Measurements from ENCODE around the gene VASN. TPM values are rescaled to one million over a fixed set of nuclear protein-coding genes. Genes with fewer than 3 reads are reported as not detected.

The VASN gene
- total and polyA plus RNA-seq, 8 donors = 11.3 to 28.3 (median 16.7) TPM

DNA sequence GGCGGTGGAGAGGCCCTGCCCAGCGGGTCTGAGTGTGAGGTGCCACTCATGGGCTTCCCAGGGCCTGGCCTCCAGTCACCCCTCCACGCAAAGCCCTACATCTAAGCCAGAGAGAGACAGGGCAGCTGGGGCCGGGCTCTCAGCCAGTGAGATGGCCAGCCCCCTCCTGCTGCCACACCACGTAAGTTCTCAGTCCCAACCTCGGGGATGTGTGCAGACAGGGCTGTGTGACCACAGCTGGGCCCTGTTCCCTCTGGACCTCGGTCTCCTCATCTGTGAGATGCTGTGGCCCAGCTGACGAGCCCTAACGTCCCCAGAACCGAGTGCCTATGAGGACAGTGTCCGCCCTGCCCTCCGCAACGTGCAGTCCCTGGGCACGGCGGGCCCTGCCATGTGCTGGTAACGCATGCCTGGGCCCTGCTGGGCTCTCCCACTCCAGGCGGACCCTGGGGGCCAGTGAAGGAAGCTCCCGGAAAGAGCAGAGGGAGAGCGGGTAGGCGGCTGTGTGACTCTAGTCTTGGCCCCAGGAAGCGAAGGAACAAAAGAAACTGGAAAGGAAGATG lies 11.2 kb downstream of the VASN start:
- Histone ChIP-seq H3K27ac (no peak overlapping the region), H3K27me3 (no peaks in the 10 kb centered on the region), H3K4me3 (no peak overlapping the region), H3K9me3 (no peaks in the 10 kb centered on the region), H3K4me1 (peaks cover 0 to 17% of the 10 kb centered on the region in 2 donors), H3K36me3 (peaks cover 0 to 95% of the 10 kb centered on the region in 2 donors)
- TF ChIP-seq, protein P1, sequence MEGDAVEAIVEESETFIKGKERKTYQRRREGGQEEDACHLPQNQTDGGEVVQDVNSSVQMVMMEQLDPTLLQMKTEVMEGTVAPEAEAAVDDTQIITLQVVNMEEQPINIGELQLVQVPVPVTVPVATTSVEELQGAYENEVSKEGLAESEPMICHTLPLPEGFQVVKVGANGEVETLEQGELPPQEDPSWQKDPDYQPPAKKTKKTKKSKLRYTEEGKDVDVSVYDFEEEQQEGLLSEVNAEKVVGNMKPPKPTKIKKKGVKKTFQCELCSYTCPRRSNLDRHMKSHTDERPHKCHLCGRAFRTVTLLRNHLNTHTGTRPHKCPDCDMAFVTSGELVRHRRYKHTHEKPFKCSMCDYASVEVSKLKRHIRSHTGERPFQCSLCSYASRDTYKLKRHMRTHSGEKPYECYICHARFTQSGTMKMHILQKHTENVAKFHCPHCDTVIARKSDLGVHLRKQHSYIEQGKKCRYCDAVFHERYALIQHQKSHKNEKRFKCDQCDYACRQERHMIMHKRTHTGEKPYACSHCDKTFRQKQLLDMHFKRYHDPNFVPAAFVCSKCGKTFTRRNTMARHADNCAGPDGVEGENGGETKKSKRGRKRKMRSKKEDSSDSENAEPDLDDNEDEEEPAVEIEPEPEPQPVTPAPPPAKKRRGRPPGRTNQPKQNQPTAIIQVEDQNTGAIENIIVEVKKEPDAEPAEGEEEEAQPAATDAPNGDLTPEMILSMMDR (IDR thresholded peaks at IDR 0.05) = no peak
- no peak for ATAC-seq
- intact Hi-C loops (cut with DNase I) = no loop called here
- no peak for DNase-seq

GRCh38 chr16:4383591-4384444 lies 12.2 kb downstream of the VASN start:
- H3K4me3 ChIP-seq = no peak overlapping the region
- H3K36me3 ChIP-seq = peaks cover 0 to 95% of the 10 kb centered on the region in 2 donors
- intact Hi-C loops (cut with DNase I) = no loop called here
- no peak overlapping the region for H3K27ac ChIP-seq
- TF ChIP-seq, protein P1 (IDR thresholded peaks at IDR 0.05) = no peak
- peaks cover 0 to 9% of the 10 kb centered on the region in 2 donors for H3K4me1 ChIP-seq
- H3K27me3 ChIP-seq = no peaks in the 10 kb centered on the region
- ATAC-seq = no peak
- no peaks in the 10 kb centered on the region for H3K9me3 ChIP-seq
- DNase-seq = no peak

DNA sequence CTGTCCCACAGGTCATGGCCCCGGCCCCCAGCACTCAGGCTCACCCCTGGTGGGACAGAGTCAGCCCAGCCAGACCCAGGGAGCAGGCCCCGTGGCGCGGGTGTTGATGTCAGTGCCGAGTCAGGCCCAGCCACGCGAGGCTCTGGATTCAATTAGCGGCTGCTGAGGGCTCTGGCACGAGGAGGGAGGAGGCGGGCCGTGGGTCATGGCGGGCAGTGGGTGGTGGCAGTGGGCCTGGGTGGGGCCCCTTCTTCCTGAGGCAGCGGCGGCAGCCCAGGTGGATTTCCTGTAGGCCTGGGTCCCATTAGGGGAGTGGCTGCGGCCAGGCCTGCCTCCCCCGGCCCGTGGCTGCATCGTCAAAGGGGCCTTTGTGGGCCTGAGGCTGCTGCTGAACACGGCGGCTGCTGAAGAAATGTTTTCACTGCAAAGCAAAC lies 12.9 kb downstream of the VASN start:
- Histone ChIP-seq H3K9me3 (no peaks in the 10 kb centered on the region), H3K27me3 (no peaks in the 10 kb centered on the region), H3K4me1 (peaks cover 0 to 9% of the 10 kb centered on the region in 2 donors), H3K36me3 (peaks cover 0 to 96% of the 10 kb centered on the region in 2 donors), H3K4me3 (no peak overlapping the region), H3K27ac (peak overlapping the region in 1 of 2 donors; percentile 5)
- DNase-seq (no peak), ATAC-seq (no peak)
- intact Hi-C loops (cut with DNase I) = no loop called here
- TF ChIP-seq, protein P1 (IDR thresholded peaks at IDR 0.05) = no peak

- no peaks in the 10 kb centered on the region for H3K27me3 ChIP-seq
- H3K4me3 ChIP-seq = no peak overlapping the region
- H3K36me3 ChIP-seq = peaks cover 0 to 100% of the 10 kb centered on the region in 2 donors
- H3K27ac ChIP-seq = peak overlapping the region in 1 of 2 donors; percentile 10
- TF ChIP-seq, protein P1 (IDR thresholded peaks at IDR 0.05) = no peak
- no peaks in the 10 kb centered on the region for H3K9me3 ChIP-seq
- DNase-seq (no peak), ATAC-seq (no peak)
- intact Hi-C loops (cut with DNase I) = no loop called here
- peaks cover 0 to 12% of the 10 kb centered on the region in 2 donors for H3K4me1 ChIP-seq
Observed at GRCh38 chr16:4385066-4385788, 13.6 kb downstream of the VASN start.

All from left lung (tissue), 10 donors.